ENCODE measurements around the gene MEIS3.
A peak's percentile ranks its signal among the peaks of the same experiment; 100 is the strongest.
"Not testable (repeated sequence)": the region's sequence is repeated elsewhere in the genome, so short reads cannot be mapped to it uniquely, and the experiment has no call there.

Gene MEIS3

GRCh38 chr19:47417746-47418691 is 1.3 kb downstream of the MEIS3 start:
- FAIRE-seq (no peak), DNase-seq (ENCODE audit: extremely low spot score, insufficient read length, low read depth) (no peak)

- DNase-seq (ENCODE audit: extremely low spot score, insufficient read length, low read depth) = no peak
- FAIRE-seq = no peak
Measured at GRCh38 chr19:47417107-47417745, 2.1 kb downstream of the MEIS3 start.

GRCh38 chr19:47416643-47416985 is 2.7 kb downstream of the MEIS3 start:
- no peak for FAIRE-seq
- no peak for DNase-seq (ENCODE audit: extremely low spot score, insufficient read length, low read depth)

- FAIRE-seq = no peak
- no peak for DNase-seq (ENCODE audit: extremely low spot score, insufficient read length, low read depth)
Measured at GRCh38 chr19:47415953-47416642, 3.2 kb downstream of the MEIS3 start.

GRCh38 chr19:47414469-47414868 is 4.9 kb downstream of the MEIS3 start:
- DNase-seq (ENCODE audit: extremely low spot score, insufficient read length, low read depth) (no peak), FAIRE-seq (no peak)

- DNase-seq (ENCODE audit: extremely low spot score, insufficient read length, low read depth) (no peak), FAIRE-seq (no peak)
Measured at GRCh38 chr19:47413941-47414340, 5.4 kb downstream of the MEIS3 start.

- not testable (repeated sequence) for DNase-seq (ENCODE audit: extremely low spot score, insufficient read length, low read depth)
Measured at GRCh38 chr19:47411696-47412095, 7.6 kb downstream of the MEIS3 start.

GRCh38 chr19:47411101-47411500 is 8.2 kb downstream of the MEIS3 start:
- DNase-seq (ENCODE audit: extremely low spot score, insufficient read length, low read depth) (no peak), FAIRE-seq (no peak)

More at GRCh38 chr19:47411696-47412095, 7.6 kb downstream of the MEIS3 start:
- FAIRE-seq = not testable (repeated sequence)

- DNase-seq (ENCODE audit: extremely low spot score, insufficient read length, low read depth) = no peak
- no peak for FAIRE-seq
Measured at GRCh38 chr19:47408156-47408938, 11.0 kb downstream of the MEIS3 start.

- FAIRE-seq (no peak), DNase-seq (ENCODE audit: extremely low spot score, insufficient read length, low read depth) (no peak)
Measured at GRCh38 chr19:47407417-47407774, 11.9 kb downstream of the MEIS3 start.

GRCh38 chr19:47406711-47407416 is 12.5 kb downstream of the MEIS3 start:
- DNase-seq (ENCODE audit: extremely low spot score, insufficient read length, low read depth) (no peak), FAIRE-seq (no peak)

GRCh38 chr19:47405854-47406417 is 13.4 kb downstream of the MEIS3 start:
- no peak for DNase-seq (ENCODE audit: extremely low spot score, insufficient read length, low read depth)
- no peak for FAIRE-seq

- FAIRE-seq = no peak
- no peak for DNase-seq (ENCODE audit: extremely low spot score, insufficient read length, low read depth)
Measured at GRCh38 chr19:47405197-47405550, 14.2 kb downstream of the MEIS3 start.

- DNase-seq (ENCODE audit: extremely low spot score, insufficient read length, low read depth) = no peak
- no peak for FAIRE-seq
Measured at GRCh38 chr19:47404334-47405196, 14.8 kb downstream of the MEIS3 start.

- no peak for DNase-seq (ENCODE audit: extremely low spot score, insufficient read length, low read depth)
Measured at GRCh38 chr19:47402504-47402903, 16.8 kb downstream of the MEIS3 start.

GRCh38 chr19:47398707-47399597 is 20.4 kb downstream of the MEIS3 start:
- no peak for FAIRE-seq
- DNase-seq (ENCODE audit: extremely low spot score, insufficient read length, low read depth) = no peak

More at GRCh38 chr19:47402504-47402903, 16.8 kb downstream of the MEIS3 start:
- no peak for FAIRE-seq

- FAIRE-seq (peak; percentile 64), DNase-seq (ENCODE audit: extremely low spot score, insufficient read length, low read depth) (peak; percentile 56)
Measured at GRCh38 chr19:47391510-47392223, 27.7 kb downstream of the MEIS3 start.
